ENCODE data around the gene C1orf50.
A peak's percentile ranks its signal among the peaks of the same experiment; 100 is the strongest.
"Not testable (repeated sequence)": the region's sequence is repeated elsewhere in the genome, so short reads cannot be mapped to it uniquely, and the experiment has no call there.

Gene C1orf50

DNA sequence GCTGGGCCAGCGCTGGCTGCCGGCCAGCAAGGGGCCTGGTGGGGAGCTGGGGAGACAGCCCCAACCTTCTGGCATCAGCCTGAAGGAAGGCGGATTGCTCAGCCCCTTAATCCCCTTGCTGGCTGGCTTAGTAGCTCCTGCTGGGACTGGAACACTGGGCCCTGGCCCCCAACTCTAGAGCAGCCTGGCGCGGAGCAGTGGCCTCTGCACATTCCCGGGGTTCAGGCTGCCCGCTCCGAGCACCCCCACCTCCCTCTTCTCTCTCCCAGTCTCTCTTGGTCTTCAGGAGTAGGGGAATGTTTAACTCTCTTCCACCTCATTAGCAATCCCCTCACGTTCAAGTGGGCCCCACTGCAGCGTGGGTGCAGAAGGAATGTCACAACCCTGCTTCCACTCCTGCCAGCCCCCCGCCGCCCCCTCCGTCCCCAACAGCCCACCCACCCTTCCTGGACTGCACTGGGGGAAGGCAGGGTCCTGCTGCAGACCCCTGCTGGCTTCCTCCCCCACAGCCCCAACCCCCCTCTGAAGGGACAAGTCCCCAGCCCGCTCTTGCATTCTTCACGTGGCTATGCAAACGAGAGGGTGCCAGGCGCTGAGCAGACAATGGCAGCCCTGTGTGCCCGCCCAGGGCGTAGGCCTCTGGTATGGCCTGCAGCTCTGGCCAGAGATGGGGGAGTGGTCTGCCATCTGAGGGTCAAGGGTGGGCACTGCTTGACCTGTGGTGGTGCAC is 26.0 kb upstream of the C1orf50 start:
- no peak for DNase-seq

- DNase-seq, result no peak
These were observed 25.3 kb upstream of the C1orf50 start for GRCh38 chr1:42741706-42742105.

DNA sequence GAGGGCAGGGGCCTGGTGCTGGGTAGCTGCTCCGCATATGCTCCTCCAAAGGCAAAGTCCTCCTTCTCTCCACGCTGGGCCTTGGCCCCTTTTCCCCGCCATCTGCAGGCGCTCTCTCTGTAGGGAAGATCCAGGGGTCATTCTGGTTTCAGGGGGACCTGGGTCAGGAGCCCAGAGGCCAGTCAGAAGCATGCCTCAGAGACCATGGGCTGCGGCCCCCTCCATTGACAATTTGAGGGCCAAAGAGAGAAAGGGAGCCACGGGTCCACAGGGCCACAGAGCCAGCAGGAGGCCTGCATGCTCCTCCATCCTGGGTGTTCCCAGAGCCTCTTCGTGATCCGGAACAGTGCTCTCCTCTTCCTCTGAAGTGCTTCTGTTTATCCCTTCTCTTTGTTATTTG is 24.9 kb upstream of the C1orf50 start:
- no peak for DNase-seq

GRCh38 chr1:42742617-42743316 is 24.3 kb upstream of the C1orf50 start:
- DNase-seq, result no peak

GRCh38 chr1:42743317-42744147 is 23.5 kb upstream of the C1orf50 start:
- no peak for DNase-seq

DNA sequence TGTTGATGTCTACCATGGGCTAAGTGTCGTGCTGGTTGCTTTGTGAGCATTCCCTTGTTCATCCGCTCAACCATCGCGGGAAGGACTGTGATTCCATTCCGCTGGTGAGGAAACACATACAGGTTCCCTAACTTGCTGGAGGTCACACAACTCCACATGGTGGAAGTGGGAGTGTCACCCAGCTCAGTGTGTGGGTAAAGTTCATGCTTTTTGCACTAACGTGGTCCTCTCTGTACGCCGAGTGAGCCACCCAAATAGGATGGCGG is 23.0 kb upstream of the C1orf50 start:
- DNase-seq, result no peak

- no peak for DNase-seq
These were observed 21.2 kb upstream of the C1orf50 start for GRCh38 chr1:42745851-42746250.

DNA sequence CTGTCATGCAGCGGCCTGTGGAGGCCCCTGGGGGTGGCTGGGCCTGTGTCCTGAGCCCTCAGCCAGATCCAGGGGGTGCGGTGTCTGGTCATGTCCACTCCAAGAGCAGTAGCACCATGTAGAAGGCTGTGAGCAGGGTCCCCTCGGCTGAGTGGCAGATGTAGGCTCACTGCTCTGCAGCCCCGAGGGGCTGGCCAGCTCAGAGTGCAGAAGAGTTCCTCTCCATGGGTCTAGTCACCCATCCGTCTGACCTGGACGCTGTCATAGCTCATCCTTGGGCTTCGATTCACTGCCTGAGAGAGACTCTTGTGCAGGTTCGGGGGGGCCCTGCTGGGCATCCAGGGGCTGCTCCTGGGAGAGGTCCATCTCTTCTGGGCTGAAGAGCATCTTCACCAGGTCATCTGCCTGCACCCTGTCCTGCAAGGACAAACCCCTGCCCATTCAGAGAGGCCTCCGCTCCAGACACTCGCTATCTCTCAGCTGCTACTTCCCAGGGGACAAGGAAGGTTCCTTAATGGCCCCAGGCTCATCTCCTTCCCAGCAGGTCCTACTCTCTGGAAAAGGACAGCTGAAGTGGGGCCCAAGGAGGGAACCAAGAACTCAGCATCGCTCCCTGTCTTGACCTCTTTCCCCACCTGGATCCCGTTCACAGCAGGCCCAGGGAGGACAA is 20.5 kb upstream of the C1orf50 start:
- no peak for DNase-seq

GRCh38 chr1:42747125-42747524 is 19.9 kb upstream of the C1orf50 start:
- DNase-seq, result peak; percentile 16

DNA sequence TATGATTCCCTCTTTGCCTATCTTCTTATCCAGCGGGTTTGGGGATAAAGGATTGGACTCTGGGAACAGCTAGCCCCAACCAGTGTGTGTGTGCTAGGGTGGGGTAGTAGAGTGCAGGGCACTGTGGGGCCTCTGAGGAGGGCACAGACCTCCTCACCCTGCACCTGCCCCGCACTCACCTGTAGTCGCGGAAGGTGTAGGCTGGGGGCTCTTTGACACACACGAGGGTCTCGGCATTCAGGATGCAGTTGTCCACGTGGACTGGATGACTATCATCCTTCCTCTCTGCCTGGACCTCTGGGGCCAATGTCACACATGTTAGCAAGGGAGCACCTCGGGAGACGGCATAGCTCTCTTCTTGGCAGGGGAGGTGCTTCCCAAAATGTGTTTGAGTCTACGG is 19.0 kb upstream of the C1orf50 start:
- no peak for DNase-seq

DNA sequence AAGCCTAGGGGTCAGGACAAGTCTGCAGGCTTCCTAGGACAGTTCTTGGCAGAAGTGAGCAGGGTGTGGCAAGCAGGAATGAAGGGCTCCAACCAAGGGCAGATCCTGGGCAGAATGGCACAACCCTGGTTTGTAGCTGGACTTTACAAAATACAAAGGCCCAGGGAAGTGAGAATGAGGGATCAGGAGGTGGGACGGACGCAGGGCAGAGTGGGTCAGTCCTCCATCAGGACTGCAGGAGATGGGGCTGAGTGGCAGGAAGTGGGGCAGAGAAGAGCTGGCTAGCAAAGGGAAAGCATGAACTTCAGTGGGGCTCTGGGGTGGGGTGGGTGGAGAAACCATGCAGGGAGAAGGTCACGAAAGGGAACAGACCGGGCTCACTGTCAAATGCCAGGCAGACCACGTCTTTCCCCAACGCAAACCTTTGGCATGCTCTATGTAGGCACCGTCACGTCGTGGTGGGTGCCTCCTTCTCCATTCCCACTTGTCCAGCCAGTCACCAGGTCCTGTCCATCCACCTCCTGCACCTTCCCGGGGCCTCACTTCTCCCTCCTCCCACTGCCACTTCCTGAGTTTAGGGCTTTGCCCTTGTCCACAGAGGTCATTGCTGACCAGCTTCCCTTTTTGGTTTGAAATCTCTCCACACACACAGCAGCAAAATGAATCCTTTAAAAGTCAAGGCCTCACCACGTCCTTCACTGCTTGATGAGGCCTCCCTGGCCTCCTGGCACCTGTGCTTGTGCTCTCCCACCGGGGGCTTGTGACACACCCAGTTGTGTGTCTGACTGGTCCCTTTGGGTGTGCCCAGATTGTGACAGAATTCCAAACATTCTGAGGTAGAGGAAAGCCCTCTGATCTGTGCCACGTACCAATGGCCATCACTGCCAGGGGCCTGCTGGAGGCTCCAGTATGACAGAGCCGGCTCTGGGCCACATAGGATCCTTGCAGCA is 18.3 kb upstream of the C1orf50 start:
- DNase-seq, result no peak

- DNase-seq, result no peak
These were observed 17.0 kb upstream of the C1orf50 start for GRCh38 chr1:42750041-42750440.

DNA sequence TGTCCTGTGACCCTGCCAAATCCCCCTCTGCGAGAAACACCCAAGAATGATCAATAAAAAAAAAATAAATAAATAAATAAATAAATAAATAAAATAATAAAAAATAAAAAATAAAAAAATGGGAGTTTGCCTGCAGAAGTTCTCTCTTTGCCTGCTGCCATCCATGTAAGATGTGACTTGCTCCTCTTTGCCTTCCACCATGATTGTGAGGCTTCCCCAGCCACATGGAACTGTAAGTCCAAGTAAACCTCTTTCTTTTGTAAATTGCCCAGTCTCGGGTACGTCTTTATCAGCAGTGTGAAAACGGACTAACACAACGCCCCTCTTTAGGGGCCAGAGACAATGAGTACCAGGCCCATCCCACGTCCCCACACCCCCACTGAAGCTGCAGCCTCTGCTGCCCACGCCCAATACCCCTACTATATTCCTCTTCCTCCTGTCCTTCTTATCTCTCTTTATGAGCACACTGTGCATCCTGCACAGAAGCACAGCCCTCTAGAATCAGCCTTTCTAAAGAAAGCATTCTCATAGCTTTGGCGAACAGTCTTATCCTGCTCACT is 15.5 kb upstream of the C1orf50 start:
- not testable (repeated sequence) for DNase-seq

DNA sequence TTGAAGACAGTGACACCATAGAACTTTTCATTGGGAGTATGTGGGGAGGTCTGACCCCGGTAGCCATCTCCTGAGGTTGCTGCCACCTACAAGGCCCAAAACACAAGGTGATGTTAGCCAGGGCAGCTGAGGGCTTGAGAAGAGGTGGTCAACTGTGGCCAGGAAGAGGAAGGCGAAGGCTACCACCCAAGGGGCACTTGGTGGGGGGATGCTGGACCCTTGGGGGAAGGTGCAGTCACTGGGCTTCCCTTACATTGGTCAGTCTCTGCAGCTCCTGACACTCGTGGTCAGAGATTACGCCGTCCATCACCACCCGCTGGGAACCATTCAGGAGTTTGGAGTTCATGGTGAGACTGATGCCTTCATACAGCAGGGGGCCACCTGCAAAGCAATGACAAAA is 14.8 kb upstream of the C1orf50 start:
- DNase-seq, result no peak

GRCh38 chr1:42753070-42753469 is 14.0 kb upstream of the C1orf50 start:
- no peak for DNase-seq

DNA sequence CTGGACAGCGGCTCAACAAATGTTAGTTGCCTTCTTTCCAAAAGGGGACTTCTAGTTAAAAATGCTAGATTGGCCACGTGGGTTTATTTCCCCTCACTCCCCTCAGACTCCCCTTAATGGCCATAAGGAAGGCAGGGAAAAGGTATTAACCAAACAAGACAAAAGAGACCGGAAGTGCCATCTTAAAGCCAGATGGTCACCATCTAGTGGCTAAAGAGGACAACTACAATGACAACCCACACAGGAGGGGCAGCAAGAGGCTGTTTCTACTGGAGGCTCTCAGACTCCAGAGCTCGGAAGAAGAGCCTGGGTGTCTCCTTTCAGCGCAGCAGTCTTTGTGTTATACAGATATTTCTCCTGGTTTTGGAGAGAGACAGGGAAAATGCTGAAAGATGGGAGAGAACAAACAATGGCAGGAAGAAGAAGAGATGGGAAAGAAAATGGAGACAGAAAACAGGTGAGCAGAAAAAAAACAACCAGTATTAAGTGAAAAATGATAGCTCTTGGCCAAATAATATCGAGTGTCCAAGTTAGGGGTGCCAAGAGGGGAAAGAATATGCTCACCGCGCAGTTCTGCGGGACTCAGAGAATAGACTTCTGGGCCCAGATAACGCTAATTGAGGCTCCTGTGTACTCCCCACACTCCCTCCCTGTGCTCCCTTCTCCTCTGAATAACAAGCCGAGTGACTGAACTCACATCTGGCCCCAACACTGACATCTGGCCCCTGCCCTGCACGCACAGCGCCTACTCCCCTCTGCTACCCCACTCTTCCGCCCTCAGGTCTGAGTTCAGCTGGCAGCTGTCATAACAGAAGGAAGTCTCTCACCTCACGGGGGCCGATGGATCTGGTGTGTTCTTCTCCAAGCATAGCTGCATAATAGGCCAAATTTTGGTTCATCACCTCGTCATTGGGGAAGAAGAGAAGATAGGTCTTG is 9.8 kb upstream of the C1orf50 start:
- peak; percentile 39 for DNase-seq

- no peak for DNase-seq
These were observed 9.2 kb upstream of the C1orf50 start for GRCh38 chr1:42757892-42758275.

GRCh38 chr1:42758641-42759040 is 8.4 kb upstream of the C1orf50 start:
- DNase-seq, result peak; percentile 31

DNA sequence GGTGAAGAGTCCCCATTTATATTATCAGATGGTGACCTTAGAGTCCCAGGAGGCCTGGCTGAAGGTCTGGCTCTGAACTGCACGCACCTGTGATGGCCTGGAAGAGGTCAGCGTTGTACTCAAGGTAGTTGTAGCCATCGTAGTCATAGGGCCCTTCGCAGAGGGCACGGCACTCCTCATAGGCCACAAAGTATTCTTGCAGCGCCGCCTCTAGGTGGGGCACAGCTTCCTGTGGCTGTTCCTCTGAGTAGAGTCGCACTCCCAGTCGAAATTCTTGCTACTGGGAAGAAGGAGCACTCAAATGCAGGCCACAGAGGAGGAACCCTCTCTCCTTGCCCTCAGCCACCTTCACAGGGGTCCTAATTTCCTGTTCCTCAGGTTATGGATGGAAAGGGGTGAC is 7.9 kb upstream of the C1orf50 start:
- DNase-seq, result no peak

DNA sequence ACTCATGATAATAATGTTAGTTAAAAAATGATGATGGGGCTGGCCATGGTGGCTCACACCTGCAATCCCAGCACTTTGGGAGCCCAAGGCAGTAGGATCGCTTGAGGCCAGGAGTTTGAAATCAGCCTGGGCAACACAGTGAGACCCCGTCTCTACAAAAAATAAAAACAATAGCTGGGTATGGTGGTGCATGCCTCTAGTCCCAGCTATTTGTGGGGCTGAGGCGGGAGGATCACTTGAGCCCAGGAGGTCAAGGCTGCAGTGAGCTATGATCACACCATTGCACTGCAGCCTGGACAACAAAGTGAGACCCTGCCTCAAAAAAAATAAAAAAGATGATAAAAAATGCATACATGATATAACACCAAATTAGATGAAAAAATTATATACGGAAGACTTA is 5.5 kb upstream of the C1orf50 start:
- DNase-seq, result no peak

DNA sequence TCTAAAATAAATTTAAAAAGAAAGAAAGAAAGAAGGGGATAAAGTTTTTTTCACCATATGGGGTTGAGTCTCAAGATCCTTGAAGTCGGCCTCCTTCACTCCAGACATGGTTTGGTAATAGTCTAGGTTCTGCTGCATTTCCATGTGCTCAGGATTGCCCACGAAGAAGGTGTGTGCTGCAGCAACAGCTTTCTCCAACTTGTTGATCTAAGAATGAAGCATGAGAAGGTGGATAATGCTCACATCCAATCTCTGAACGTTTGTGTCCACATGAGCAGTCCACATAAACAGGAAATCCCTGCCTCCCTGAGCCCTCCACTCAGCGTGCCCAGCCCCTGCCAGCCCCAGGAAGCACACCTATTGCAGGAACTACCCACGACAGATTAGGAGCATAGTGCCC is 4.8 kb upstream of the C1orf50 start:
- DNase-seq, result no peak

All from KG1 (cell line).